Activated CD8-positive, alpha-beta T cell treated with anti-CD3 and anti-CD28 coated beads for 36 hours (primary cell): ENCODE measurements around the gene LPIN3. TPM values are rescaled to one million over a fixed set of nuclear protein-coding genes. Genes with fewer than 3 reads are reported as not detected.
"Not testable (repeated sequence)": the region's sequence is repeated elsewhere in the genome, so short reads cannot be mapped to it uniquely, and the experiment has no call there.

Experiments
- ATAC-seq: fragments of 200-7000 bp; cut with Tn5 transposase; one replicate; pipeline ENCODE4 v1.10.0; 2021; ENCODE audit warnings: mild to moderate bottlenecking, moderate library complexity
- CTCF ChIA-PET: fragments of 350-600 bp; sonication (Branson Sonifier 250); formaldehyde crosslinking; loops from one replicate; lab custom pipeline; 2021; ENCODE audit warnings: antibody characterized with exemption; lab: Charles Lee
- POLR2A ChIA-PET: fragments of 350-600 bp; sonication (Branson Sonifier 250); formaldehyde crosslinking; loops from one replicate; lab custom pipeline; 2021; ENCODE audit warnings: antibody characterized with exemption; lab: Charles Lee
- DNase-seq: peaks from one replicate; pipeline ENCODE4 v3.0.0-alpha.2; 2020
- H3K27ac Mint-ChIP-seq: one replicate; pipeline ENCODE4 v1.8.0; 2021; ENCODE audit warnings: mild to moderate bottlenecking, mixed read lengths
- H3K27me3 Mint-ChIP-seq: one replicate; pipeline ENCODE4 v1.8.0; 2021; ENCODE audit warnings: mixed read lengths
- H3K36me3 Mint-ChIP-seq: one replicate; pipeline ENCODE4 v1.8.0; 2021; ENCODE audit warnings: low read depth, mixed read lengths
- H3K4me1 Mint-ChIP-seq: one replicate; pipeline ENCODE4 v1.8.0; 2021; ENCODE audit warnings: low read depth, mixed read lengths
- H3K4me3 Mint-ChIP-seq: one replicate; pipeline ENCODE4 v1.8.0; 2021; ENCODE audit warnings: mild to moderate bottlenecking, moderate library complexity, mixed read lengths
- H3K9me3 Mint-ChIP-seq: one replicate; pipeline ENCODE4 v1.8.0; 2021; ENCODE audit warnings: mixed read lengths
- intact Hi-C: fragments of 100-400 bp; cut with micrococcal nuclease; formaldehyde crosslinking; loops from one replicate; pipeline ENCODE4 v1.10.0; 2022
- total RNA-seq, 2 experiments: library from RNA; stranded (reverse); gene quantifications; one replicate each; pipeline ENCODE4 v1.2.3, GENCODE V29; 2021
- TF ChIP-seq, protein P1 (sequence below): fragments of 200-600 bp; IDR thresholded peaks from one replicate; pipeline ENCODE4 v1.8.0; 2022; ENCODE audit warnings: antibody characterized with exemption, mild to moderate bottlenecking

LPIN3 gene
- total RNA-seq, 2 experiments from 2014 or later: 0.86 to 0.87 TPM

DNA sequence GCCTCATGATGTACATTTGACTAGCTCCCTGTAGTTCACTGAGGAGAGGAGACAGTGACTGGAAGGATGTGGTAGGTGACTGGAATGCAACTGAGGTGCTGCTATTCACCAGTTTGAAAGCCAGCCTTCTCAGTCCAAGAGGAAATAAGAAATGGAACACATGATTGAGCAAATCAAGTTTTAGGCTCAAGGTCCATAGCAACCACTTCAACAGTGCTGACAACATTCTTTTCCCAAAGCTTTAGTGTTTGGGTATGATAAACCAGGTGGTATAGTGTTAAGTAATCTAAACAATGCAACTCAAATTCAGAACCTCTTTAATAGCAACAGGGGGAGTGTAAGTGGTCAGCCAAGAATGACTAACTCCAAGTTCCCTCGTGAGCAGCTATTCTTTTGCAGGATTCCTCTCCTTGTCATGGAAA lies 32.3 kb upstream of the LPIN3 start:
- no peak for DNase-seq
- intact Hi-C loops: no loop called here
- CTCF ChIA-PET: no interaction called here
- no peak overlapping the region for H3K4me3 Mint-ChIP-seq
- peaks cover 16% of the 10 kb centered on the region for H3K4me1 Mint-ChIP-seq
- no peaks in the 10 kb centered on the region for H3K27me3 Mint-ChIP-seq
- no peak overlapping the region for H3K27ac Mint-ChIP-seq
- ATAC-seq: no peak
- peaks cover 8% of the 10 kb centered on the region for H3K36me3 Mint-ChIP-seq
- POLR2A ChIA-PET: no interaction called here
- H3K9me3 Mint-ChIP-seq: no peaks in the 10 kb centered on the region
- TF ChIP-seq, protein P1, sequence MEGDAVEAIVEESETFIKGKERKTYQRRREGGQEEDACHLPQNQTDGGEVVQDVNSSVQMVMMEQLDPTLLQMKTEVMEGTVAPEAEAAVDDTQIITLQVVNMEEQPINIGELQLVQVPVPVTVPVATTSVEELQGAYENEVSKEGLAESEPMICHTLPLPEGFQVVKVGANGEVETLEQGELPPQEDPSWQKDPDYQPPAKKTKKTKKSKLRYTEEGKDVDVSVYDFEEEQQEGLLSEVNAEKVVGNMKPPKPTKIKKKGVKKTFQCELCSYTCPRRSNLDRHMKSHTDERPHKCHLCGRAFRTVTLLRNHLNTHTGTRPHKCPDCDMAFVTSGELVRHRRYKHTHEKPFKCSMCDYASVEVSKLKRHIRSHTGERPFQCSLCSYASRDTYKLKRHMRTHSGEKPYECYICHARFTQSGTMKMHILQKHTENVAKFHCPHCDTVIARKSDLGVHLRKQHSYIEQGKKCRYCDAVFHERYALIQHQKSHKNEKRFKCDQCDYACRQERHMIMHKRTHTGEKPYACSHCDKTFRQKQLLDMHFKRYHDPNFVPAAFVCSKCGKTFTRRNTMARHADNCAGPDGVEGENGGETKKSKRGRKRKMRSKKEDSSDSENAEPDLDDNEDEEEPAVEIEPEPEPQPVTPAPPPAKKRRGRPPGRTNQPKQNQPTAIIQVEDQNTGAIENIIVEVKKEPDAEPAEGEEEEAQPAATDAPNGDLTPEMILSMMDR: no peak

DNA sequence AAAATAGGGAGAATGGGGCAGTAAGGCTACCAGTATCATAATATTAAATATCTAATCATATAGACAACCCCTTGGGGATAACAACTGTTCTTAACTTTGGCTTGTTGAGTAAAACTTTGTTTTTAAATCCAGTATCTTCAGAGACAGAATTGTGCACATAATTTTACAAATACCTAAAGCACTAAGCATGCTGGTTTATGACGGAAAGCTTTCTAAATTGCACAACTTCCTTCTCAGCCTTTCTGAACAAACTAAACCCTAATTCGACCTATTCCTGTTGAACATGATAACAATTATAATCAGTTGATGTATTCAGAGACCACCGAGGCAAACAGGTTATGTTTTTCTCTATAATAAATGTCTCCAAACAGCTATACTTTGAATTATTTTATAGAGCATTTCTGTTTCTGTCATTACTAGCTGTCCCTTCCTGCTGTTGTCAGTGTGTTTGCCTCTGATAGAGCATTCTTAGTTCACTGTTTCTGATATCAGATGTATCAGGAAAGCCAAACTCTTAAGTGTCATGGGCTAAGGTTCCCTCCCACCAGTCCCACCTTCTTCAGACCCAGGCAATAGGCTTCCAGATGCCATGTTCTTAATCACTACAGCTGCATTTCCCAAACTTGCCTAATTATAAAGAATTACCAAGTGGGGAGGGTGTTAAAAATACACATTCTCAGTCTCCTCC lies 31.8 kb upstream of the LPIN3 start:
- Mint-ChIP-seq H3K27me3 (no peaks in the 10 kb centered on the region), H3K36me3 (peaks cover 8% of the 10 kb centered on the region), H3K4me1 (peaks cover 16% of the 10 kb centered on the region), H3K9me3 (no peaks in the 10 kb centered on the region), H3K27ac (no peak overlapping the region), H3K4me3 (no peak overlapping the region)
- DNase-seq (no peak), ATAC-seq (no peak)
- POLR2A ChIA-PET: no interaction called here
- intact Hi-C loops: no loop called here
- CTCF ChIA-PET: no interaction called here
- TF ChIP-seq, protein P1: no peak

DNA sequence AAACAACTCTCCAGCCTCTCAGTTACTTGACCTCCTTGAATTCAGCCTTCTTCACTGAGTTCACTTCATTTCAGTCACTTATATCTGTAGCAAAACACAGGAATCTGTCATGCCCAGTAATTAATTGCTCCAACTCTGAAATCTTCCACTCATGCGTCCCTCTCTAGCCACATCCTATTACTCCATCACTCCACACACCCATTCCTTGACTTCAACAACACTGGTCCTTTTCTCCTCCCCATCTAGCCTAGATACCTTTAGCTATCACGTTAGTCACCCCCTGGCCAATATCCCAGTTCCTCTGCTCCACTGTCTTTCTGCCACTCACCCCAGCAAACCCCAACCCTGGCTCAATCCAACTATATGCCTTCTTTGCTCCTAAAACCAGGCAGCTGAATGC lies 30.8 kb upstream of the LPIN3 start:
- TF ChIP-seq, protein P1: no peak
- Mint-ChIP-seq H3K9me3 (no peaks in the 10 kb centered on the region), H3K4me3 (no peak overlapping the region), H3K4me1 (peaks cover 26% of the 10 kb centered on the region), H3K36me3 (peaks cover 8% of the 10 kb centered on the region), H3K27ac (no peak overlapping the region), H3K27me3 (no peaks in the 10 kb centered on the region)
- ChIA-PET POLR2A (interaction anchor here (1.2 kb wide), 1 partner anchor 107 kb away, joined by 3 read pairs; no protein-coding TSS in a partner anchor), CTCF (no interaction called here)
- ATAC-seq (no peak), DNase-seq (no peak)
- intact Hi-C loops: no loop called here

DNA sequence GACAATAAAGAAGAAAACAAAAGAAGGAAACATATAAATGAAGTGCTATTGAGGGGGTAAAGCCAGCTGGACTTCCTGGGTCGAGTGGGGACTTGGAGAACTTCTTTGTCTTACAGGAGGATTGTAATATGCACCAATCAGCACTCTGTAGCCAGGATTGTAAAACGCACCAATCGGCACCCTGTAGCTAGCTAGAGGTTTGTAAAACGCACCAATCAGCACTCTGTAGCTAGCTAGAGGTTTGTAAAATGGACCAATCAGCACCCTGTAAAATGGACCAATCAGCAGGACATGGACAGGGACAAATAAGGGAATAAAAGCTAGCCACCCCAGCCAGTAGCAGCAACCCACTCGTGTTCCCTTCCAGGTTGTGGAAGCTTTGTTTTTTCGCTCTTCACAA lies 28.6 kb upstream of the LPIN3 start:
- CTCF ChIA-PET: interaction anchor here (1.7 kb wide), 1 partner anchor 28 kb away, joined by 5 read pairs; no protein-coding TSS in a partner anchor
- DNase-seq, H3K27me3 Mint-ChIP-seq, H3K27ac Mint-ChIP-seq, H3K36me3 Mint-ChIP-seq, H3K4me3 Mint-ChIP-seq, ATAC-seq, intact Hi-C loops, POLR2A ChIA-PET, H3K9me3 Mint-ChIP-seq: not testable (repeated sequence)
- peaks cover 32% of the 10 kb centered on the region for H3K4me1 Mint-ChIP-seq

DNA sequence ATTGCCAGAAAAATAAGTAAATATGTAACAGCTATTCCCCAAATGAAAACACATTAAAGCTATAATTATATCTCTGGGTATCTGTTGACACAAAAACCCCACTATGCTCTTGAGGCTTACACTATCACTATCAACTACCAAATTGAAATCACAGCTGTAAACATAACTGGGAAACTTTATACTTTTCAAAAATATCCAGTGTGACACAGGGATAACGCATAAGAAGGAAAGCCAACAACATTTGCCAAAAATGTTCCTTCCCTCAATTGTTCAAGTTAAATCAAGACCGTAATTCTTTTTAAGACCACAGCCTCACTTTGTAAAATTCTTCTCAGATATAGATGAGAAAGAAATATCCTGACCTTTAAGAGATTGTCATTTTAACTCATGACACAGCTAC lies 26.2 kb upstream of the LPIN3 start:
- intact Hi-C loops: no loop called here
- no peak for ATAC-seq
- DNase-seq: no peak

More for the DNA sequence above, 26.2 kb upstream of the LPIN3 start:
- TF ChIP-seq, protein P1: no peak
- H3K4me3 Mint-ChIP-seq: no peak overlapping the region
- no peaks in the 10 kb centered on the region for H3K9me3 Mint-ChIP-seq
- H3K27me3 Mint-ChIP-seq: no peaks in the 10 kb centered on the region
- no peak overlapping the region for H3K27ac Mint-ChIP-seq
- H3K4me1 Mint-ChIP-seq: peaks cover 32% of the 10 kb centered on the region
- peaks cover 8% of the 10 kb centered on the region for H3K36me3 Mint-ChIP-seq
- ChIA-PET CTCF (interaction anchor here (0.7 to 1.6 kb wide), 3 partner anchors 97 to 324 kb away, joined by 3 to 4 read pairs (median 3); no protein-coding TSS in a partner anchor), POLR2A (interaction anchor here (0.7 kb wide), 1 partner anchor 91 kb away, joined by 3 read pairs; no protein-coding TSS in a partner anchor)
